ENCODE data around the gene SYP.

DNA sequence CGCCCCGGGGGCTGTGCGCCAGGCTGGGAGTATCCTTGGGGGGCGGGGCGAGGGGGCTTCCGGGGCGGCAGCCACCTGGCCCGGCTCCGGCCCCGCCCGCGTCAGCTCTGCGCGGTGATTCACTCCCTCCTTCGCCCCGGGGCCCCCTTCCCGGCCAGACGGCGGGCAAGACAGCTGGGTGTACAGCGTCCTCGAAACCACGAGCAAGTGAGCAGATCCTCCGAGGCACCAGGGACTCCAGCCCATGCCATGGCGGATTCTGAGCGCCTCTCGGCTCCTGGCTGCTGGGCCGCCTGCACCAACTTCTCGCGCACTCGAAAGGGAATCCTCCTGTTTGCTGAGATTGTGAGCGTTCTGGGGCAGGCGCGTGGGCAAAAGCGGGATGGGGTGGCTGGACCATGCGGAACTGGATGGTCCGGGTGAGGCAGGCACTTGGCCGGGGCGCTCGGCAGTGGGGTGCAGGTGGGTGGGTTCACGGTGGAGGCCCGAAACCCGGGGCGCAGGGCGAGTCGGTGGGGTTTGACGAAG, 28.2 kb downstream of the SYP start, which contains the start of gene PLP2:
- TF ChIP-seq POLR2A (IDR thresholded peaks at IDR 0.05; ENCODE audit: low read depth, low read length) (no peak), POLR2AphosphoS5 (IDR thresholded peaks at IDR 0.05; ENCODE audit: low read depth, low read length) (no peak), TAF1 (IDR thresholded peaks at IDR 0.05; ENCODE audit: low read depth, low read length) (no peak), PAX5 (IDR thresholded peaks at IDR 0.05; ENCODE audit: insufficient read depth, low read length, severe bottlenecking) (no peak), SPI1 (IDR thresholded peaks at IDR 0.05; ENCODE audit: low read depth, low read length) (no peak), POU2F2 (IDR thresholded peaks at IDR 0.05; ENCODE audit: low read depth, low read length) (no peak)
